HG03045 (cell line): ENCODE measurements around the gene CASD1.
A peak's percentile ranks its signal among the peaks of the same experiment; 100 is the strongest.

Experiments
- ATAC-seq: cut with Tn5 transposase; IDR thresholded peaks from one replicate; pipeline ENCODE4 v1.9.1; 2021; ENCODE audit warnings: mild to moderate bottlenecking, moderate library complexity; ENCODE audit not compliant: unreplicated experiment

CASD1 gene

GRCh38 chr7:94509264-94509886 is at the start of gene CASD1:
Gene CASD1 (plus strand): TSS chr7:94509809. CDS start chr7:94510085, 276 bp downstream.
- peak; percentile 70 for ATAC-seq

GRCh38 chr7:94466516-94466915 is 43.1 kb upstream of the CASD1 start:
- ATAC-seq = no peak

- ATAC-seq = no peak
These were observed 38.0 kb upstream of the CASD1 start for GRCh38 chr7:94471604-94472003.

- ATAC-seq = no peak
These were observed 37.0 kb upstream of the CASD1 start for GRCh38 chr7:94472608-94473007.

GRCh38 chr7:94476251-94476840 is 33.3 kb upstream of the CASD1 start:
- ATAC-seq = no peak

- ATAC-seq = no peak
These were observed 31.7 kb upstream of the CASD1 start for GRCh38 chr7:94477878-94478277.

GRCh38 chr7:94478648-94479214 is 30.9 kb upstream of the CASD1 start:
- ATAC-seq = no peak

- ATAC-seq = no peak
These were observed 28.3 kb upstream of the CASD1 start for GRCh38 chr7:94481279-94481678.

- no peak for ATAC-seq
These were observed 26.8 kb upstream of the CASD1 start for GRCh38 chr7:94482796-94483195.

GRCh38 chr7:94483843-94484242 is 25.8 kb upstream of the CASD1 start:
- no peak for ATAC-seq

GRCh38 chr7:94486216-94486615 is 23.4 kb upstream of the CASD1 start:
- no peak for ATAC-seq

- no peak for ATAC-seq
These were observed 18.2 kb upstream of the CASD1 start for GRCh38 chr7:94491410-94491809.

- peak; percentile 99 for ATAC-seq
These were observed 17.0 kb upstream of the CASD1 start for GRCh38 chr7:94492601-94493000.

- no peak for ATAC-seq
These were observed 11.5 kb upstream of the CASD1 start for GRCh38 chr7:94497874-94498670.

- no peak for ATAC-seq
These were observed 10.7 kb upstream of the CASD1 start for GRCh38 chr7:94498918-94499317.

GRCh38 chr7:94507462-94507861 is 2.1 kb upstream of the CASD1 start:
- ATAC-seq = no peak

GRCh38 chr7:94507962-94508361 is 1.6 kb upstream of the CASD1 start:
- ATAC-seq = no peak

- ATAC-seq = peak; percentile 79
These were observed 425 bp downstream of the CASD1 start for GRCh38 chr7:94509887-94510581.

GRCh38 chr7:94510582-94511496 is 1.2 kb downstream of the CASD1 start:
- ATAC-seq = peak; percentile 15

- no peak for ATAC-seq
These were observed 2.1 kb downstream of the CASD1 start for GRCh38 chr7:94511718-94512117.
